ELF-1 (cell line): ENCODE data around the gene MKNK1.

Experiments used
- DNase-seq: peaks from one replicate; pipeline ENCODE4 v3.0.0-alpha.2; 2016; ENCODE audit warnings: low read depth, low spot score

MKNK1 gene

DNA sequence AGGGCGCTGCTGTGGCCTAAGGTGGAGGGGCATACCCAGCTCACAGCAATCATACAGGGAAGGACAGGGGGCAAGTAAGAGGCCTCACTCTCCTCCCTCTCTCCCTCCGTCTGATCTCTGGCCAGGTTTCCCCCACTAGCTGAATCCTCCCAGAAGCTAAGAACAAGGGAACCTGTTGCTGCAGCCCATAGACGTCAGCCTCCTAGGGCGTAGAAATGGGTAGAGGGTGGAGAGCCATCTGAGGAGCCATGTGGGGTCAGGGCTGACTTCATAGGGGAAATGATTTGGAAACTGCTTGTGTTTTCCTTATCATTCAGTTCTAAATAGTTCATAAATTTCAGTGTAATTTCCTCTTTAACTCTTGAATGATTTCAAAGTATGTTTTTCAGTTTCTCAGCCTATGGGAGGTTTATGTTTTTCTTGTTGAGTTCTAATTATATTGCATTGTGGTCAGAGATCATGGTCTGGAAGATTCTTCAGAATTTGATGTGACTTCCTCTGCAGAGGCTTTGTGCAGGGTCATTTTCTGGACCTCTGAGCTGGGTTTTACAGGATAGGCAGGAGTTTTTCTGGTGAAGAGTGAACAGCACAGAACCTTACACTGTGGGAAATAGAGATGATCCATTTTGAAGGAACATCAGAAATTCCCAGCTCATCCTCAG lies 14.8 kb upstream of the MKNK1 start:
- DNase-seq, result no peak

GRCh38 chr1:46617833-46618232 lies 13.8 kb upstream of the MKNK1 start:
- DNase-seq, result no peak

GRCh38 chr1:46617108-46617800 lies 13.2 kb upstream of the MKNK1 start:
- no peak for DNase-seq

DNA sequence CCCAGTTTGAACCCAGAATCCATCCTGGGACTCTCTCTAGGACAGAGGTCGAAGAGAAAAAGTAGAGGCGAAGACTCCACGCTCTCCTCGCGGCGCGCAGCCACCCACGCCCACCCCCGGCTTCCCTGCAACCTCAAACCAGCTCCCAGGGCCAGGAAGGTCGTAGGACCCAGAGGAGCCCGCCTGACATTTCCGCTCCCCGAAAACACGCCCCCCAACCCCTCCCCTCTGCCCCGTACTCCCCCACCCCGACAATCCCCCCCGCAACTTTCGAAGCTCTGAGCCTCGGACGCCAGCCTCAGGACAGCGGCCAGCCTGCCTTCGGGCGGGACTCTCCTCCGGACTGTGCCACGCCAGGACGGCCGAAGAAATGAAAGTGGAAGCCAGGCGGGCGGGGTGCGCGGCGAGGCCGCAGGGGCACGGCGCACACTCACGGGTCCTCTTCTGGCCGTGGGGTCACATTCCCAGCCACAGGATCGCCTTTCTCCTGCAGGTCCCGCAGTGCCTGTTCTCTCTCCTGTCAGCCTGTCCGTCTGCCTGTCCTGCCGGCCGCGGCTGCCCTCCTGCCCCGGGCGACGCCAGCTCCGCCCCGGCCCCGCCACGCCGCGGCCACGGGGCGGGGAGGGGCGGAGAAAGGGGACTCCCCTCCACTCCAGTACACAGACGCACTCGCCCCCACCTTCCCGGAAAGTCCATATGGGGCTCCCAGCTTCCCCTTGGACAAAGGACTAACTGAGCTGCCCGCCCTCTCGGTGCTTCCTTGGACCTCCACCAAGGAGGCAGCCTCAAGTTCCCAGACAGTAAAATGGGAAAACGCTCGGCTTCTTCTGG lies 12.4 kb upstream of the MKNK1 start, which contains the start of gene MOB3C:
Gene MOB3C, minus strand, starts transcription at position 535 of the 831 bp plus-strand sequence. CDS start 3,490 bp downstream, outside the sequence.
- DNase-seq, result no peak

GRCh38 chr1:46615735-46616134 lies 11.7 kb upstream of the MKNK1 start:
- no peak for DNase-seq

- DNase-seq, result no peak
Observed at GRCh38 chr1:46615088-46615487, 11.0 kb upstream of the MKNK1 start.

DNA sequence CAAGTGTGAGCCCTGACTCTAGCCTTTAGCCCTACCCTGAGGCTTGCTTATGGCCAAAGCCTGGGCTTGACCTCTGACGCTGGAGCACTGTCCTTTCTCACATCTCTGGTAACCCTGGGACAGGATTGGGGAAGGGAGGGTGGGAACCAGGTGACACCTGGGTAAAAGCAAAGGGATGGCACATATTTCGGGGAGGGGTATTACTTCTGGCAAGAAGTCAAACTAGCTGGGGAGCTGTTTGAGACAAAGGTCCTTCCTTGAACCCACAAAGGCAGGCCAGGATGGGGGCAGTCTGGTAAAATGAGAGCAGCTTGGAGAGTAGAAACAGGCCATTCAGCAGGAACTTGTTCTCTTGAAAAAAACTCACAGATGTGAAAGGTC lies 10.5 kb upstream of the MKNK1 start:
- DNase-seq, result no peak

DNA sequence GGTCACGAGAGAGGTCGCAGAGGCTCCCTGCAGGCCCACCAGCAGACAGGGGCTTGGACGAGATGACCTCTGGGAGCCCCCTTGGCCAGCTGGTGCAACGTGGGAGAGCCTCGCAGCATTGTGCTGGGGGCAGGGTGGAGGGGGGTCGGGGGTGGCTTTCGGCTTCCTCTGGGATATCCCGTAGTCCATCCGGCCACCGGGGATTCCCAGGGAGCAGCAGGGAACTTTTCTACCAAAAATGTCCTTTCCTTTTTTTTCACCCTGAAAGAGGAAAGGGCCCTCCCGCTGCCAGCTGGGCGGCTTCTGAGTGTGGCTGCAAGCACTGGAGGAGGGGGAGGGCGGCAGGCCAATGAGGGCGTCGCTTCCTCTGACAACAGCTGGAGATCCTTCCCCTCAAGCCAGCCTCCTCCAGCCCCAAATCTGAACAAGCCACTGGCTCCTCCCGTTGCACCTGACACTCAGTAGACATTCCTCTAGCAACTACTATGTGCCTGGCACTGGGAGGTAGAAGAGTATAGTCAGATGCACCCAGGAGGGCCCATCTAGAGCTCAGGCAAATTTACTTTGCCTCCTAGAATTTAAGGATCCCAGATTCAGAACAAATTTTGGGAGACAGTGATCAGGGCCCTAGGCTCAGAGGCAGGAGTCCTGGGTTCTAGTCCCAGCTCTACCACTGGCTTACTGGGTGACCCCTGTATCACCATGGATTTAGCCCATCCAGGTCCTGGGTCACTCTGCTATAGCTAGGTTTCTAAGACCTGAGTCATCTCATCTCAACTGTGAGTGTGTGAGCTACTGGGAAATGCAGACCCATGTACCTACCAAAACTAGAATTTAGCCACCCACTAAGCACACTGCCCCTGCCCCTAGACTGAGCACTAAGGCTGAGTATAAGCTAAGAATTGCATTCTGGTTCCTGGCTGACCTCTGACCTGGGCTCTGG lies 9.9 kb upstream of the MKNK1 start:
- peak; percentile 81 for DNase-seq

- no peak for DNase-seq
Observed at GRCh38 chr1:46612937-46613660, 9.0 kb upstream of the MKNK1 start.

GRCh38 chr1:46611691-46612221 lies 7.7 kb upstream of the MKNK1 start:
- DNase-seq, result peak; percentile 78

DNA sequence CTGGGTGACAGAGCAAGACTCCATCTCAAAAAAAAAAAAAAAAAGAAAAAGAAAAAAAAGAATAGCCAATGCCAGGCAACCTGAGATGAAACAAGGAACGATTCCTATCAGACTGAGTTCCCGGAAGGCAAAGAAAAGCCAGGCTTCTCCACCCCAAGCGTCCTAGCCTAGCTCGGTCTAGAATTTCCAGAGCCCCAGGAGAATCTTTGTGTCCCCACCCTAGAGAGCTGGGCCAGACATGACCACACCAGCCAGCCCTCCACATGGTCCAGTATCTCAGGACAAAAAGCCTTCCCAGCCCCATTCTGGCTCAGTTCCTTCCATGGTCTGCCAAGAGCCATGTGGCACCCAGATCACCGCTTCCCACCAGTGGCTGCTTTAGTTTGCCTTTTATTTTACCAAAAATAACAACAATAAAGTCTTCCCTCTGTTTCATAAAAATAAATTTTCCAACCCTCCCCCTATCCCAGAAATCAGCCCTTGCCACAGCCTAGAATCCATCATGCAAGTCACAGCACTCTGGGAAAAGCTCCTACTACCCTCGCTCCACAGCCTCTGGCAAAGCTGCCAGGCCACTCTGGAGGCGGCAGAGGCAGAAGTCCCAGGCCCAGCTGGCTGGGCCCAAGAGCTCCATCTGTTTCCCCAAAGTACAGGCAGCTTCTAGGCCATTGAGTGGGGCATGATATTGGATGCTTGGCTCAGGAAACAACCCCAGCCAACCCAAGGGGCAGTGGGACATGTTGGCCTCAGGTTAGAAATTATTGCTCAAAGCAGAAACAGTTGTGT lies 3.5 kb upstream of the MKNK1 start:
- DNase-seq, result no peak

DNA sequence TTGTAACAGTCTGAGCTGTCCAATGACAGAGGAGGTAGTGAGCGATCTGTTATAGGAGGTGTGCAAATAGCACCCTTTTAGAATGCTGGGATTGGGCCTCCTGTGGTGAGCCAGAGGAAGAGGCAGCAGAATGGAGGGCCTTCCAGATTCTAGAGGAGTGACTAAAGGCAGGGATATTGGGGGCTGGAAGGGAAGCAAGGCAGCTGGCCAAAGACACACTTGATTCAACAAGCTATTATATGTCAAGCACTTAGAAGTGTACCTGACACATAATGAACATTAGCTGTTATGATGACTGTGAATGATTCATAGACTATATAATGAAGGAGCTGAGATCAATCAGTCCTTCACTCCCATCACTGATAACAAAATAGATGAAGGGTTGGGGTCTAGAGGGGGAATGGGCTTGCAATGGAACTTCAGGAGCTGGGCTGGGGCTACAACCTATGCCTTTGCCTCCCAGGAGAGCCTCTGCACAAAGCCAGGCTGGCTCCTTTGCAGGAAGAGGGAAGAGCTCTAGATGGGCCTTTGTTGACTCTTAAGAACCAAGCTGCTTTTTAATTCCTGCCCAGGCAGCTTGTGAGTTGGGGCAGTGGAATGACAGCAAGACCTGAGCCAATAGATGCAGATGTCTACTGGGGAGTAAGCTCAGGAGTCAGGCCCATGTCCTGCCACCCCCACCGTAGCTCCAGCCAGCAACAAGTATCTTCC lies 2.3 kb upstream of the MKNK1 start:
- no peak for DNase-seq

GRCh38 chr1:46605232-46605631 lies 1.2 kb upstream of the MKNK1 start:
- no peak for DNase-seq

DNA sequence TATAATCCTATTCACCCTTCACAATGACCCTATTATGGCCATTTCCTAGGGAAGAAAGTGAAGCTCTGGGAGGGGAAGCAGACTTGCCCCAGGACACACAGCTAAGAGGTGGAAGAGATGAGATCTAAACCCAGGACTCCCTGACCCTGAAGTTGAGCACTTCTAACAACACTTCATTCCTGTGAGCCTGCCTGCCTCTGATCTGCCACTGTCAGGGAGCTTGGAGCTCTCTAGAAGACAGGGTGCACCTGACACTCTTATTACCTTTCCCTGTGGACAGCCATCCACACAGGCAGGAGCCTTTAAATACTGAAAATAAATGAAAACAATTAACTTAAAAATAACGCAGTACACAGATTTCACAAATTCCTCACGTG lies 599 bp downstream of the MKNK1 start:
- DNase-seq, result no peak

DNA sequence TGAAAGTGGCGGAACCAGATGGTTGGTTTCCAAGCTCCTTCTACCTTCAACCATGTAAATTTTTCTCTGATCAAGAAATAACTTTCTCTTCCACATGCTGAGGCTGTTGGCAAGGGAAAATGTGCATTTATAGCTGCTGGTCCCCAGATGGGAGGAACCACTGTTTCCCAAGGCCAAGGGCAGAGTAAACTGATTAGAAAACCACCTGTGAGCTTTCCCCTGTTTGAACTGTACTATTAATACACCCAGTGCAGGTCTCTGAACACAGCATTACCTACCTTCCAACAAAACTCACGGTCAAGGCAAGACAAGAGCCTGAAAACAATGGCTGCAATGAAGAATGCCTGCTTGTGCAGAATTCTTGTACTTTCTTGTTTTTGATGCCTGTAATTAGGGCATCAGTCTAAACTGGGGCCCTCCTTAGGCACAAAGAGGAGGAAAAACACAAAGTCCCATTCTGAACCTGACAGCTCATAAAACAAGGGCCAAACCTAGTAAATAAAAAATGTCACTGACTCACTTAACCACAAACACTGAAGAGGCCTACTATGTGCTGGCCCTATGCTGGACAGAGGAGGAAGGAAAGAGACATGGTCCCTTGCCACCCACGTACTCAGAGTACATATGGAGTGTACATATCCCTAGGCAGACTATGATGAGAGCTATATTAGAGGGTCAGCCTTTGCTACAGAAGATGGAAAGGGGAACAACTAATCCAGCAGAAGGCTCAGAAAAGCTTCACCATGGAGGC lies 2.6 kb downstream of the MKNK1 start:
- no peak for DNase-seq

DNA sequence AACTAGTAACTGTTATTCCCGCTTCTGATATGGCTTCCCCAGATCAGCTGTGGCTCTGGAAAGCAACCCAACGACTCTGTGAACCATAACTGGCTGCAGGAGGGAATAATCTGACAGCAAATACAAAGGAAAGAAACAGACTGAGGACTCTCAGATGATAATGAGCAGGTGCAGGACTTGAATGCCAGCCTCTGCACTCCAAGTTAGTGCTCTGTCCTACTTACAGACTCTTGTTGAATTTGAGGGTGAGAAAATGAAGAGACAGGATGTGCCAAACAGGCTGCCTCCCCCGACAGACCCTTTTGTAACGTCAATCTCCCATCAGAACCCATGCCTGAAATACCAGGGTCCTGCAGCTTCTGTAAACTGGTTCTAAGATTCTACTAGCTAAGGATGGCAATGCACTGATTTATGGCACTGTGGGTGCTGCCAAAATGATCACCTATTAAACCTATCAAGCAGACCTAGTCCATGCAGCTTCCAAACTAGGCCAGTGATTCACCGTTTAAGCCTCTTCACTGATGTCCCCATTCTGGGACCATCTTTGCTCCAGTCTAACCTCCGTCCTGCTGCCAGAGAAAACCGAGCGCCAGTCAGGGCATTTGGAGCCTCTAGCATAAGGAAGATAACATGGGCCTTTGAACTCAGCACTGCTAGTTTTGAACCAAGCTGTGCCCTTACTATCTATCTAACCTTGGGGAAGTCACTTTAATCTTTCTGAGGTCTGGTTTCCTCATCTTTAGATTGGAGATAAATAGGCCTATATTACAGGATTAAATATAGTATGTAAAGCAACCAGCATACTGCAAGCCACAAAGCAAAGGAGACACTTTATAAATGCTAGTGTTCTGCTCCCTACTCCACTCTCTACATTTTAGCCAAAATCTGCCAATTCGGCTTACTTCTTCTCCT lies 4.8 kb downstream of the MKNK1 start:
- no peak for DNase-seq

- no peak for DNase-seq
Observed at GRCh38 chr1:46596846-46597245, 7.2 kb downstream of the MKNK1 start.
